Colonic mucosa (tissue), 4 donors: ENCODE data around the gene PIEZO2. TPM values are rescaled to one million over a fixed set of nuclear protein-coding genes. Genes with fewer than 3 reads are reported as not detected.

Experiments
- DNase-seq: peaks from one replicate; pipeline ENCODE4 v3.0.0-alpha.2; 2020
- H3K27ac ChIP-seq: fragments of 200-600 bp; one replicate; pipeline ENCODE4 v1.8.0; 2021
- H3K27me3 ChIP-seq: fragments of 200-600 bp; one replicate; pipeline ENCODE4 v1.8.0; 2021
- H3K36me3 ChIP-seq: fragments of 200-600 bp; one replicate; pipeline ENCODE4 v1.8.0; 2021
- H3K4me1 ChIP-seq: fragments of 200-600 bp; one replicate; pipeline ENCODE4 v1.8.0; 2021; ENCODE audit warnings: mild to moderate bottlenecking
- H3K4me3 ChIP-seq: fragments of 200-600 bp; one replicate; pipeline ENCODE4 v1.8.0; 2021
- H3K9ac ChIP-seq, 2 donors: one replicate each; pipeline ENCODE4 v1.7.0; 2013; ENCODE audit warnings: control low read depth in 2 of 2, low read depth in 2 of 2, low read length in 2 of 2
- H3K9me3 ChIP-seq: fragments of 200-600 bp; one replicate; pipeline ENCODE4 v1.8.0; 2021
- intact Hi-C: fragments of 100-400 bp; cut with DNase I; formaldehyde crosslinking; loops from one replicate; pipeline ENCODE4 v1.14.1; 2022
- total RNA-seq, 2 donors: library from RNA; stranded (reverse); fragmentation: NEBNext Ultra II Directional in 1 of 2; extraction: Animal tissue kit (Norgen Biotek cat#: 25700) in 1 of 2; gene quantifications; one replicate each; pipeline ENCODE4 v1.2.1, GENCODE V29; 2021
- TF ChIP-seq, protein P1 (sequence below): fragments of 200-600 bp; IDR thresholded peaks from one replicate; pipeline ENCODE4 v1.8.0; 2022; ENCODE audit warnings: antibody characterized with exemption, mild to moderate bottlenecking
- donor health status: healthy.
- donor health status: DM: no; HTN: no; CAD: no.
- donor health status: DM: no; HTN: no; CAD: no.

PIEZO2 gene
- total RNA-seq, 2 donors from 2014 or later, result 0.79 to 4.0 TPM

GRCh38 chr18:10754128-10754527, 395.2 kb downstream of the PIEZO2 start:
- intact Hi-C loops, result no loop called here
- no peak overlapping the region for H3K9ac ChIP-seq
- TF ChIP-seq, protein P1, sequence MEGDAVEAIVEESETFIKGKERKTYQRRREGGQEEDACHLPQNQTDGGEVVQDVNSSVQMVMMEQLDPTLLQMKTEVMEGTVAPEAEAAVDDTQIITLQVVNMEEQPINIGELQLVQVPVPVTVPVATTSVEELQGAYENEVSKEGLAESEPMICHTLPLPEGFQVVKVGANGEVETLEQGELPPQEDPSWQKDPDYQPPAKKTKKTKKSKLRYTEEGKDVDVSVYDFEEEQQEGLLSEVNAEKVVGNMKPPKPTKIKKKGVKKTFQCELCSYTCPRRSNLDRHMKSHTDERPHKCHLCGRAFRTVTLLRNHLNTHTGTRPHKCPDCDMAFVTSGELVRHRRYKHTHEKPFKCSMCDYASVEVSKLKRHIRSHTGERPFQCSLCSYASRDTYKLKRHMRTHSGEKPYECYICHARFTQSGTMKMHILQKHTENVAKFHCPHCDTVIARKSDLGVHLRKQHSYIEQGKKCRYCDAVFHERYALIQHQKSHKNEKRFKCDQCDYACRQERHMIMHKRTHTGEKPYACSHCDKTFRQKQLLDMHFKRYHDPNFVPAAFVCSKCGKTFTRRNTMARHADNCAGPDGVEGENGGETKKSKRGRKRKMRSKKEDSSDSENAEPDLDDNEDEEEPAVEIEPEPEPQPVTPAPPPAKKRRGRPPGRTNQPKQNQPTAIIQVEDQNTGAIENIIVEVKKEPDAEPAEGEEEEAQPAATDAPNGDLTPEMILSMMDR, result no peak
- no peaks in the 10 kb centered on the region for H3K36me3 ChIP-seq
- DNase-seq, result no peak
- H3K27me3 ChIP-seq, result no peaks in the 10 kb centered on the region
- no peaks in the 10 kb centered on the region for H3K4me1 ChIP-seq
- no peaks in the 10 kb centered on the region for H3K9me3 ChIP-seq
- no peak overlapping the region for H3K27ac ChIP-seq
- H3K4me3 ChIP-seq, result no peak overlapping the region

GRCh38 chr18:10752382-10752781, 397.0 kb downstream of the PIEZO2 start:
- intact Hi-C loops, result no loop called here
- no peak for DNase-seq
- TF ChIP-seq, protein P1, result no peak
- no peaks in the 10 kb centered on the region for H3K4me1 ChIP-seq
- no peak overlapping the region for H3K4me3 ChIP-seq
- no peak overlapping the region for H3K27ac ChIP-seq
- H3K9ac ChIP-seq, result no peak overlapping the region
- H3K36me3 ChIP-seq, result no peaks in the 10 kb centered on the region
- no peaks in the 10 kb centered on the region for H3K27me3 ChIP-seq
- H3K9me3 ChIP-seq, result no peaks in the 10 kb centered on the region

GRCh38 chr18:10751653-10752052, 397.7 kb downstream of the PIEZO2 start:
- no peak overlapping the region for H3K4me3 ChIP-seq
- H3K4me1 ChIP-seq, result no peaks in the 10 kb centered on the region
- H3K36me3 ChIP-seq, result no peaks in the 10 kb centered on the region
- no peaks in the 10 kb centered on the region for H3K9me3 ChIP-seq
- TF ChIP-seq, protein P1, result no peak
- no peaks in the 10 kb centered on the region for H3K27me3 ChIP-seq
- intact Hi-C loops, result no loop called here
- H3K27ac ChIP-seq, result no peak overlapping the region
- DNase-seq, result no peak
- no peak overlapping the region for H3K9ac ChIP-seq

DNA sequence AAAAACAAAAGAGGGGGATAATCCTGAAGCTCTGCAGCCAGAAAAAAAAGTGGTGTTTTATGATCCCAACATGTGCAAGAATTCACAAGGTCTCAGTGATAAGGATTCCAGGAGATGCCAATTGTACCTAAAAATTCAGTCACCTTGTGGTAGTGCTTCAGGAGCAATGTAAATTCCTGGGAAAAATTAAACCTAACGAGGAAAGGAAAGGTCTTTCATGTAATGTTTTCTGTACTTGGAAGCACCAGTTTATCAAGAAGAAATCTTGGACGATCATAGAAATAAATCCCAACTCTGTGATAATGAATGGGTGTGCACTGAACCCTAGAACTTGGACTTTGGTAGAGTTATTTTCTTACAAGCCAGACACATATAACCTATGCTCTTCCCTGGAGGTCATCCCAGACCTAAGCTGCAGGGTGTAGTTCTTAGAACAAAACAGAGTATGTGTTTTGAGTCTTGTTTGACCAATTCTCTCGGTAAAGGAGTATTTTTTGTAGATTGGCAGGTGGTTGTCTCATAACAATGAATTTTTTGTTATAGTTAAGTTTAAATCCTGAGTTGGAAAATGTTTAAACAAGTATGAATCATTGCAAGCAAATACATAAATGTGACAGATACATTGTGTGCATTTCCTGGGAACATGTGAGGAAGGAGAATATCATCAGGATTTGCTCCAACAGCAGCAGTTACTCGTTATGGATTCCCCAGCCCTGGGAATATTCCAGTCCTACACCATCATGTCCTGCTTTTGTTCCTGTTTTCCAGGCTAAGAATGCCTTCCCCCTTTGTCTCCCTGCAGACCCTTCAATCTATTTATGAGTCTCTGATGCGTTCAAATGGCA, 399.0 kb downstream of the PIEZO2 start:
- Histone ChIP-seq H3K9me3 (no peaks in the 10 kb centered on the region), H3K27me3 (no peaks in the 10 kb centered on the region), H3K9ac (no peak overlapping the region), H3K4me3 (no peak overlapping the region), H3K36me3 (no peaks in the 10 kb centered on the region), H3K27ac (no peak overlapping the region), H3K4me1 (no peaks in the 10 kb centered on the region)
- TF ChIP-seq, protein P1, result no peak
- intact Hi-C loops, result no loop called here
- no peak for DNase-seq

DNA sequence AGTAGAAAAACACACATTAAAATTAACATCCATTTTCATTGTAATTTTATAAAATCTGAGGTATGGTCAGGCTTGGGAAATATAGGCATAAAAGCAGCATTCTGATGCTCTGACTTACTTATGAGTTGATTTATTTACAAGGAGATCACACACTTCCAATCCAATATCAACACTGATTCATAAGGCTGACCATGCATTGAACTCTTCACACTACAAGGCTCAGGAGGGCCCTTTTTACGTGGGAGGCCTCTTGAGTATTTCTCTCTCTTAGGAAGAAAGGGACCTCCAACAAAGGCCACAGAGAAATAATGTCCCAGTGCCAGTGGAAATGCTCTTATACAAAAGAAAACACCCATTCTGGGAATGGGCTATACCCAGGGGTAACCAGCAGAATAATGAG, 400.7 kb downstream of the PIEZO2 start:
- TF ChIP-seq, protein P1, result no peak
- Histone ChIP-seq H3K27me3 (no peaks in the 10 kb centered on the region), H3K4me1 (no peaks in the 10 kb centered on the region), H3K9ac (no peak overlapping the region), H3K4me3 (no peak overlapping the region), H3K27ac (no peak overlapping the region), H3K9me3 (no peaks in the 10 kb centered on the region), H3K36me3 (no peaks in the 10 kb centered on the region)
- intact Hi-C loops, result no loop called here
- no peak for DNase-seq
